NCI-H1105 treated with DMSO at 0.1 percent for 48 hours (cell line): ENCODE results near the gene VPS4A.

Experiments
- DNase-seq: peaks from one replicate; lab custom pipeline; 2025; lab: John Stamatoyannopoulos, UW

The VPS4A gene

DNA sequence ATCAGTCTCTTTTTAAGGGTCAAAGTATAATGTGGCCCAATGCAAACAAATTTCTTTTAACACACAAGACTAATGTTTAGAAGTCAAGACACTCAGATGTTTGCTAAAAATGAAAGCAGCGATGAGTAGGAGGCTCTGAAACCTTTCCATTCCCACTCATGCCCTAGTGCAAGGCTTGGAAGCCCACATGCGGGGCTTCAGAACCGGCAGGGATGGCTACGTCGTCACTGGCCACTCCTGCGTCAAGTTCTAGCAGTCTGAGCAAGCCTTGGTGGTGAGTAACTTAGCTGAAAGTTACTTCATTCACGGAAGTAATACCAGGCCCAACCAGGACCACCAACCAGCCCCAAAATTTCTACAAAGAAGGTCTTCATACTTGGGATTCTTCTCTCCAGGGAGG lies 55.3 kb downstream of the VPS4A start:
- no peak for DNase-seq

DNA sequence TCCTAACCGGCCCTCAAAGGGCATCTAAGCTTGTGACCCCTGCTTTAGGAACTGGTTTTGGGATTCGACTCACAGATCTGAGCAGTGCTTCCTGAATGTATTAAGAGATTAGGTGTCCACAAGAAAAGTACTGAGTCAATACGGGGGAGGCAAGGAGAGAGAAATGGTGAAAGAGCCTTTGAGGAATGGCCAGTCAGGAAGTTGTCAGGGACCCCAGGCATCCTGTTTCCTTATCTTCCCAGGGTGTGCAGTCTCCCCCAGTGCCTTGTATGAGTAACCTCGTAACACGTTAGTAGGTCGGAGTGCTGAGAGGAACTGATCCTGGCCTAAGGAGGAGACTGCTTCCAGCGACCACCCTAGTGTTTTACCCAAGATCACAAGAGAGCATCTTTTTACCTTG lies 56.8 kb downstream of the VPS4A start:
- no peak for DNase-seq

- DNase-seq: no peak
These were observed 57.7 kb downstream of the VPS4A start for GRCh38 chr16:69368866-69369265.

DNA sequence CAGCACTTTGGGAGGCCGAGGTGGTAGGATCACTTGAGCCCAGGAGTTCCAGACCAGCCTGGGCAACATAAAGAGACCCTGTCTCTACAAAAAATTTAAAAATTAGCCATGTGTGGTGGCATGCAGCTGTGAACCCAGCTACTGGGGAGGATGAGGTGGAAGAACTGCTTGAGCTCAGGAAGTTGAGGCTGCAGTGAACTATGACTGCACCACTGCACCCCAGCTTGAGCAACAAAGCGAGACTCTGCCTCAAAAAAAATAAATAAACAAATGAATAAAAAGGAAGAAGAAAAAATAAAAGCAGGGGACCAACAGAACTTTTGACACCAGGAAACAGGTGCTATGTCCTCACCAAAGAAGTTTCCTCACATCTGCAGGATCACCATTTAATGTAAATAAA lies 60.4 kb downstream of the VPS4A start:
- no peak for DNase-seq

- no peak for DNase-seq
These were observed 61.9 kb downstream of the VPS4A start for GRCh38 chr16:69373019-69373418.
